Activated T-cell treated with anti-CD3 and anti-CD28 coated beads, Interleukin-2, amount 50 U/mL, for 4 hours (primary cell): Measurements from ENCODE around the gene OR5M8. TPM values are rescaled to one million over a fixed set of nuclear protein-coding genes. Genes with fewer than 3 reads are reported as not detected.

ENCODE experiments used
- ATAC-seq, 2 donors: fragments of 200-7000 bp; cut with Tn5 transposase; one replicate each; pipeline ENCODE4 v1.10.0; 2021
- DNase-seq: peaks from one replicate; pipeline ENCODE4 v3.0.0-alpha.2; 2020
- H3K27me3 Mint-ChIP-seq: one replicate; pipeline ENCODE4 v1.8.0; 2021; ENCODE audit warnings: low read depth, mixed read lengths
- H3K36me3 Mint-ChIP-seq: one replicate; pipeline ENCODE4 v1.8.0; 2022; ENCODE audit warnings: mixed read lengths; ENCODE audit not compliant: insufficient read depth
- H3K4me1 Mint-ChIP-seq: one replicate; pipeline ENCODE4 v1.8.0; 2021; ENCODE audit warnings: low read depth, mixed read lengths
- H3K4me3 Mint-ChIP-seq: one replicate; pipeline ENCODE4 v1.8.0; 2021; ENCODE audit warnings: mild to moderate bottlenecking, moderate library complexity, mixed read lengths
- H3K9me3 Mint-ChIP-seq: one replicate; pipeline ENCODE4 v1.8.0; 2021; ENCODE audit warnings: mixed read lengths
- total RNA-seq, 3 donors: library from RNA; stranded (reverse); gene quantifications; one replicate each; pipeline ENCODE4 v1.2.1, GENCODE V29; 2021

Gene OR5M8
- total RNA-seq: not detected

DNA sequence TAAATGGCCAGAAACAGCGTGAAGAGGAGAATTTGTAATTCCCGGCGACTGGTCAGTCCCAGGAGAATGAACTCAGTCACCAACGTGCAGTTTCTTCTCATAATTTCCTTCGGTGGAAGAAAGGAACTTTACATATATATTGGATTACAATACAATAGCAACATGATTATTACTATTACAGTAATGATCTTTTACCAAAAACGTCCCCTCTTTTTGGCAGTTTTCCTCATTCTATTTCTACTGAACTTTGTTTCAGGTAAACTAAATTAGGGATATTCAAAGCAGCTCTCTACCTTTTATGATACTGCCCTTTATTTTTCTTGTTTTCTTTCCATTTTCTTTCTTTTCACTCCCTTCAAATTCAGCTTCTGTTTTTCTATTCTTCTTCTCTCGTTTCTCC lies at the start of gene OR5M8:
Gene OR5M8, minus strand, starts transcription at position 101 of the 400 bp plus-strand sequence. Its CDS starts 0 bp downstream, at position 101.
- Mint-ChIP-seq H3K36me3 (no peaks in the 10 kb centered on the region), H3K4me1 (no peaks in the 10 kb centered on the region), H3K9me3 (no peaks in the 10 kb centered on the region), H3K4me3 (no peak within 1 kb of the TSS), H3K27me3 (no peaks in the 10 kb centered on the region)
- ATAC-seq (no peak), DNase-seq (no peak)

DNA sequence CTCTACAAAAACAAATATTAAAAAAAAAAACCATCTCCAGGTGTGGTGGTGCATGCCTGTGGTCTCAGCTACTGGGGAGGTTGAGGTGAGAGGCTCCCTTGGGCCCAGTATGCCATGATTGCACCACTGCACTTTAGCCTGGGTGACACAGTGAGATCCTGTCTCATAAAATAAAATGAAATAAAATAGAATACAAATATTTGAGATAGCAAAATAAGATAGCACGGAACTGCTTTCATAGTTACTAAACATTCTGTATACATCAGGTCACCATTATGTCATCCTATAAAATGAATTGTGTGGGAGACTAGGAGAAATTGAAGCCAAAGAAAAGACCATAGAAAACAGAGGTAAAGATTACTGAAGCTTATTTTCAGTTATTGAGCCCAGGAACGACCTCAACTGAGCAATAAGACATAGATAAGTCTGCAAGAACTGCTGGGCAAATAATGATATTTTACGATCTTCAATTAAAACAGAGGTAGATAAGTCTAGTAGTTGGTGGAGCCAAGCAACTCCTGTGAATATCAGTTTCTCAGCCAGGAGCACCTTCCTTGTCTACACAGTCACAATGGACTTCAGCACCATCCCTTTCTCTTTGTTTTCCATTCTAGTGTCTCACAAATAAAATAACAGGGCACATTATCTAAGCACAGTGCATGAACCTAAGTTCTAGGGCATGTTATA lies 42.0 kb upstream of the OR5M8 start:
- no peak overlapping the region for H3K4me3 Mint-ChIP-seq
- no peaks in the 10 kb centered on the region for H3K36me3 Mint-ChIP-seq
- H3K9me3 Mint-ChIP-seq: no peaks in the 10 kb centered on the region
- no peak for ATAC-seq
- no peaks in the 10 kb centered on the region for H3K27me3 Mint-ChIP-seq
- no peaks in the 10 kb centered on the region for H3K4me1 Mint-ChIP-seq
- no peak for DNase-seq

DNA sequence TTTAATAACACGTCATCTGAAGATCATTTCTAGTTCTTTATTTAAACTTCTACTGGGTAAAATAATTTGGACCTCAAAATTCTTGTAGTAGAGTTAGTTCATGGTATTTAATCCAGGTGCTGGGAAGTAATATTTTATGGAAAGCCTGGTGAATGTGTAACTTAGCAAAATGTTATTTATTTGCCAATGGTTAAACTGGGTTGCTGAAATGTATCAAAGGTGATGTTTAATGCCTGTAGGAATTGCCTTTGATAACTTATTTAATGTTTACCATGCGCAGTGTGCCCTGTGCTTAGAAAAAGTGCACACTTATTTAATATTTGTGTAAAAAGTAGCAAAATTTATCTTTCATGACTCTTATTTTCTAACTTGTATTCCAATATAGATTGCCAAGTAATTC lies 40.7 kb upstream of the OR5M8 start:
- no peak overlapping the region for H3K4me3 Mint-ChIP-seq
- H3K9me3 Mint-ChIP-seq: no peaks in the 10 kb centered on the region
- ATAC-seq: no peak
- no peaks in the 10 kb centered on the region for H3K36me3 Mint-ChIP-seq
- H3K4me1 Mint-ChIP-seq: no peaks in the 10 kb centered on the region
- DNase-seq: no peak
- H3K27me3 Mint-ChIP-seq: no peaks in the 10 kb centered on the region

DNA sequence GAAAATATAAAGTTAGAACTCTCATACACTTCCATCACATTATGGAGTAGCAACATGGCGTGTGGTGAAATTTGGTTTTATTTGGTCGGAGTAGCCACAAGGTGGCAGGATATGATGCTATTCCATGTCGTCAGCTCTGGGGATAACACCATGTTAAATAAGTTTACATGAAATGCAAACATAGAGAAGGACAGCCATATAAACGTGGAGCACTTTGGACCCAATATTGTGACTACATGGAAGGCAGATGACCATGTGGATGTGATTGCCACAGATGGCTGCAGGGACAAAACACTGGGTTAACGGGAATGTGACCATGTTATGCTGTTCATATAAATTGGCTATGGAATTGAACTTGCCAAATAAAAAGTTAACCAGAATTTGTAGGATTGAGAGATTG lies 30.8 kb upstream of the OR5M8 start:
- DNase-seq: no peak
- H3K36me3 Mint-ChIP-seq: no peaks in the 10 kb centered on the region
- H3K4me3 Mint-ChIP-seq: no peak overlapping the region
- no peaks in the 10 kb centered on the region for H3K4me1 Mint-ChIP-seq
- ATAC-seq: no peak
- peaks cover 9% of the 10 kb centered on the region for H3K9me3 Mint-ChIP-seq
- H3K27me3 Mint-ChIP-seq: no peaks in the 10 kb centered on the region

DNA sequence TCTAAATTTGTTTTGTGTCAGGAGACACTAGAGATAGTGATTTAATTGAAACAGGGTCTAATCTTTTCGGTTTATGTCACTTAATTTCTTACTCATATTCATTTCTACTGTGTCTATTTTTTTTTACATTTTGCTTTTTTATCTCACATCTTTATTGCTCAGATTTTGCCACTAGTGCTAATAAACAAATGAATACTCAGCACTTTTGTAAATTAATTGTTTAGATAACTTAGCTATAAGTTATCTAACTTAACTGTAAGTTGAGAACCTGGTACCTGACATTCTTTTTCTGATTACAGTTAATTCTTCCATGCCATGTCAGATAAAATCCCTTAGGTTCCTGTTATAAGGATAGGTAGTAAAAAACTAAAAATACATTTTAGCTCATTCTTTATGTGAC lies 22.1 kb upstream of the OR5M8 start:
- Mint-ChIP-seq H3K27me3 (no peaks in the 10 kb centered on the region), H3K4me3 (no peak overlapping the region), H3K36me3 (no peaks in the 10 kb centered on the region), H3K9me3 (peaks cover 13% of the 10 kb centered on the region), H3K4me1 (no peaks in the 10 kb centered on the region)
- DNase-seq: no peak
- ATAC-seq: no peak

DNA sequence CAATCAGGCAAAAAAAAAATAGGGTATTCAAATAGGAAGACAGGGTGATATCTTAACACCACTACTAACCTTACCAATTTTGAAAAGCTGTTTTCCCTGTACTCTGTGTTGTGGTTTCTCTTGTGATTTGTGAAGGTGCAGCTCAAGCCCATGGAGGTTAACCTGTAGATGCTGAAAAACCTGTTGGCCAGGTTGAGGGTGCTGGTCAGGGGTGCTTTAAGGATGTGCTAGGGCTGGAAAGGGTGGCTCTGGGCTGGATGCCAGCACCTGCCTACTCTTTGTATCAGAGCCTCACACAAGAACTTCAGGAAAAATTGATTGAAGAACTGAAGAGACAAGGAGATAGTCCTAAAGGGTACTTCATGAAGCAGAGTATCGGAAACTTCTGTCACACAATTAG lies 18.3 kb upstream of the OR5M8 start:
- DNase-seq (no peak), ATAC-seq (no peak)
- Mint-ChIP-seq H3K9me3 (peaks cover 10% of the 10 kb centered on the region), H3K36me3 (no peaks in the 10 kb centered on the region), H3K4me1 (no peaks in the 10 kb centered on the region), H3K4me3 (no peak overlapping the region), H3K27me3 (no peaks in the 10 kb centered on the region)

DNA sequence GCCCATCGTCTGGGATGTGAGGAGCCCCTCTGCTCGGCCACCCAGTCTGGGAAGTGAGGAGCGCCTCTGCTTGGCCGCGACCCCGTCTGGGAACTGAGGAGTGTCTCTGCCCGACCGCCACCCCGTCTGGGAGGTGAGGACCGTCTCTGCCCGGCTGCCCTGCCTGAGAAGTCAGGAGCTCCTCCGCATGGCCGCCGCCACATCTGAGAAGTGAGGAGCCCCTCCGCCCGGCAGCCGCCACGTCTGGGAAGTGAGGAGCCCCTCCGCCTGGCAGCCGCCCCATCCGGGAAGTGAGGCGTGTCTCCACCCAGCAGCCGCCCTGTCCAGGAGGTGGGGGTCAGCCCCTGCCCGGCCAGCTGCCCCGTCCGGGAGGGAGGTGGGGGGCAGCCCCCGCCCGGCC lies 5.8 kb upstream of the OR5M8 start:
- Mint-ChIP-seq H3K4me3 (no peak overlapping the region), H3K27me3 (no peaks in the 10 kb centered on the region), H3K9me3 (peaks cover 4% of the 10 kb centered on the region), H3K36me3 (no peaks in the 10 kb centered on the region), H3K4me1 (no peaks in the 10 kb centered on the region)
- DNase-seq: no peak
- ATAC-seq: no peak

DNA sequence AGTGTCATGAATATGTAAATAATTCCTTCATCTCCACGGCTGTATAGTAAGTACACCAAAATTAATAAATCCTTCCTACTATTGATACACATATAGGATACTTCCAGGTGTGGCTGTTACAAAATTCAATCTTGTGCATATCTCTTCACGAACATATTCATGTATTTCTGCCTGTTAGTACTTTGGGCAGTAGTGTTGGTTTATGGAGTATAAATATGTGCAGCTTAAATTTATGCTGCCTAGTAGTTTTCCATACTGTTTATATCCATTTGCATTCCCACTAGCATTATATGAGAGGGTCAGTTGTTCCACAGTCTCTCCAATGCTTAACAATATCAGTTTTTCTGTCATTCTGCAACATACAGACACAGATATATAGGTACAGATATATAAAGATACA lies 3.9 kb upstream of the OR5M8 start:
- H3K36me3 Mint-ChIP-seq: no peaks in the 10 kb centered on the region
- no peak for ATAC-seq
- H3K9me3 Mint-ChIP-seq: peaks cover 4% of the 10 kb centered on the region
- no peaks in the 10 kb centered on the region for H3K4me1 Mint-ChIP-seq
- H3K27me3 Mint-ChIP-seq: no peaks in the 10 kb centered on the region
- no peak overlapping the region for H3K4me3 Mint-ChIP-seq
- DNase-seq: no peak

DNA sequence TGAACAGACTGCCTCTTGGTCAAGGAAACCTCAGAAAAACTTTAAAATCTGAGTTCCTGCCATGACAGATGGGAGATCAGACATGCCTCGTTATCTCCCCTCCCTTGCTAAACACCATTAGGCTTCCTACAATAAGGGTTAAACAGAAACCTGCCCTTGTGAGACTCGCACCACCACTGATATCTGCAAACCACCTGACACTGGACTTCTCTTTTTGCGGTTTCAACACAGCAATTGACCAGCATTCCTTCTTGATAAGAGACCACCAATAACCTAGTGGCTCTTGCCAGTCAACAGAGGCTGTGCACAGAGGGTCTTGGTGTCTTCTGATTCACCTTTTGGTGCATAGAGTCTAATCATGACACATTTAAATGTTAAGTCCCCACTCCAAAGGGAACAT lies 4.4 kb downstream of the OR5M8 start:
- ATAC-seq (no peak), DNase-seq (no peak)
- Mint-ChIP-seq H3K36me3 (no peaks in the 10 kb centered on the region), H3K4me3 (no peak overlapping the region), H3K27me3 (no peaks in the 10 kb centered on the region), H3K9me3 (no peaks in the 10 kb centered on the region), H3K4me1 (no peaks in the 10 kb centered on the region)

DNA sequence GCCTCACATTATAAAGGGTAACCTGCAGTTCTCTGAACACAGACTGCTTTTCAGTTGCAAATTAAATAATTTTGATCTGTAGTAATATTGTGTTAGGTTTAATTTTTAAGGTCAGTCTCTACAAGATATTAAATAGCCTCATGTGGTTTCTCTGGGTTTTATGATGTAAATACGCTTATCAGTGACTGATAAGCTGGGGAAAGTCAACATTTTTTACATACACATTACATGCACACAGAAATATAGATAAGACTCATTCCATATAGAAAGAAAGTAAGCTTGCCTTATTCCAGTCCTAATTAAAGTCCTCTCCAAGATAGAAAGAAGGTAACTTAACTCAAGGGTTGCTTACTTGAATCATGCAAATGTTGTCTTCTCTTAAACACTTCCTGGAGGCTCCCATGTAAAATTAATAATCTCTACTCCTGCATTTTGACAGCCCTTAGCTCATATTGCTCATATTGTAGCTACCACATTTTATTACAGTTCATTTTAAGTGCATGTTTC lies 16.4 kb downstream of the OR5M8 start:
- no peaks in the 10 kb centered on the region for H3K4me1 Mint-ChIP-seq
- H3K27me3 Mint-ChIP-seq: no peaks in the 10 kb centered on the region
- no peak for ATAC-seq
- H3K4me3 Mint-ChIP-seq: no peak overlapping the region
- peaks cover 11% of the 10 kb centered on the region for H3K9me3 Mint-ChIP-seq
- H3K36me3 Mint-ChIP-seq: no peaks in the 10 kb centered on the region
- DNase-seq: no peak

DNA sequence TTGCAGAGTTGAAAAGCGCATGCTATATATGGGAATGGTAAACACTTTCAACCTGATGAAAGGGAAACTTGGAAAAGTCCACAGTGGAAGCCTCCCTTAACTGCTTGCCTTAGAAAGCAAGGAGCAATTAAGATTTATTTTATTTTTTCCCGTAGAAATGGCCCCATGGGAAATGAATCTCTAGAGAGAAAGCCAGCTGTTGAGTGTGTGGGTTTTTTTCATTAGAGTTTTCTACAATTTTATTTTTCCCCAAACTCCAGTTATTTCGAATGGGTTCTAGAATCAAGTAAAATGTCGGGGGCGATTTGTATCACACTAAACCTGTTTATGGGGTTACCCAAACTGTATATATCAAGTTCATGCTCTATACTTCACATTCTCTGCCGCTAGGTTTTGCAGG lies 17.9 kb downstream of the OR5M8 start, which contains the start of gene OR5M3:
Gene OR5M3, minus strand, starts transcription at position 101 of the 400 bp plus-strand sequence. CDS start 2,855 bp downstream, outside the sequence.
- no peaks in the 10 kb centered on the region for H3K27me3 Mint-ChIP-seq
- peaks cover 5% of the 10 kb centered on the region for H3K9me3 Mint-ChIP-seq
- H3K36me3 Mint-ChIP-seq: no peaks in the 10 kb centered on the region
- H3K4me1 Mint-ChIP-seq: no peaks in the 10 kb centered on the region
- no peak within 1 kb of the TSS for H3K4me3 Mint-ChIP-seq
- DNase-seq (no peak), ATAC-seq (no peak)

DNA sequence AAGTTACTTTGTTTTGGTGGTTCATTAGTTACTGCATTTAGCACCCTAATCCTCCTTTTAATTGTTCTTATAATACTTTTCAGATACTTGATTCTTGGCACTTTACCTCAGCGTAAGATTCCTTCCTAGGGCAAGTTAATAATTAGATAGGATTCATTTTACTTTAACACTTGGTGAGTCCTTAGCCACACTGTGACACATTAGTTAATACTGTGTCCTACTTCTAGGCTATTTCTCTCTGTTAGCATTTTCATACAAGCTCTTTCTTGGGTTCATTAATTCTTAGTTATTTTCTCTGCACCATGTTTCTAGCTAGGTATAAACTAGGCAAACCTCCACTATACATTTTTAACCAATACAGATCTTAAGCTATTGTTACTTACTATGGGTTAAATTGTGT lies 34.1 kb downstream of the OR5M8 start:
- no peaks in the 10 kb centered on the region for H3K27me3 Mint-ChIP-seq
- H3K4me1 Mint-ChIP-seq: no peaks in the 10 kb centered on the region

DNA sequence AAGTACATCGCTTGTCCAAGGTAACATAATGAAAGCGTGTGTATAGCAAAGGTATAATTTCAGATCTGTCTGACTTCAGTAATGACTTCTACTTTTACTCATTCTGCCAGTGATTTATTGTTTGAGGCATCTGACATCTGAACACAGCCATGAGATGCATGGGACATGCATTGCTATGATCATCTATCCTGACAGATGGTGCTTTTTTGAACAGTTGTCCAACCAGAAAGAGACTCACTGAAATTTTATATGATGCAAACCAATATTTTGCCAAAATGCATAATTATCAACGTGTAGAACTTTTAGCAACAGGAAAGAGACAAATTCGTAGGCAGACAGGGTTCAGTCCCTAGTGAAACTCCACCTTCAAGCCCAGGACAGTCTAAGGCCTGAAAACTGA lies 37.6 kb downstream of the OR5M8 start:
- ATAC-seq (no peak), DNase-seq (no peak)
- peaks cover 15% of the 10 kb centered on the region for H3K9me3 Mint-ChIP-seq
- H3K36me3 Mint-ChIP-seq: no peaks in the 10 kb centered on the region
- H3K4me1 Mint-ChIP-seq: no peaks in the 10 kb centered on the region
- H3K27me3 Mint-ChIP-seq: no peaks in the 10 kb centered on the region
- H3K4me3 Mint-ChIP-seq: no peak overlapping the region

More for the DNA sequence above, 34.1 kb downstream of the OR5M8 start:
- peaks cover 21% of the 10 kb centered on the region for H3K9me3 Mint-ChIP-seq
- H3K36me3 Mint-ChIP-seq: no peaks in the 10 kb centered on the region
- H3K4me3 Mint-ChIP-seq: no peak overlapping the region
- ATAC-seq: no peak
- DNase-seq: no peak
